Femur (tissue), 1 donor: ENCODE results near the gene SEMA6B.

ENCODE experiments used
- DNase-seq: peaks from one replicate; pipeline ENCODE4 v3.0.0-alpha.2; 2017

The SEMA6B gene

GRCh38 chr19:4524808-4525562 is 34.5 kb downstream of the SEMA6B start:
- peak; percentile 59 for DNase-seq

GRCh38 chr19:4523306-4524110 is 36.0 kb downstream of the SEMA6B start:
- peak; percentile 29 for DNase-seq

GRCh38 chr19:4522291-4523002 is 37.0 kb downstream of the SEMA6B start:
- no peak for DNase-seq

GRCh38 chr19:4521888-4522242 is 37.6 kb downstream of the SEMA6B start:
- DNase-seq: no peak

GRCh38 chr19:4521170-4521887 is 38.2 kb downstream of the SEMA6B start:
- DNase-seq: no peak

- DNase-seq: no peak
Measured at GRCh38 chr19:4519521-4520277, 39.8 kb downstream of the SEMA6B start.

GRCh38 chr19:4519172-4519496 is 40.4 kb downstream of the SEMA6B start:
- no peak for DNase-seq

- peak; percentile 48 for DNase-seq
Measured at GRCh38 chr19:4518345-4519171, 40.9 kb downstream of the SEMA6B start, which contains the start of gene PLIN4. Gene PLIN4 (minus strand): TSS chr19:4518486. CDS start chr19:4518272, 214 bp downstream.

- no peak for DNase-seq
Measured at GRCh38 chr19:4517451-4518057, 41.9 kb downstream of the SEMA6B start.

- no peak for DNase-seq
Measured at GRCh38 chr19:4516939-4517300, 42.6 kb downstream of the SEMA6B start.

- DNase-seq: no peak
Measured at GRCh38 chr19:4516199-4516938, 43.1 kb downstream of the SEMA6B start.

GRCh38 chr19:4515732-4516131 is 43.8 kb downstream of the SEMA6B start:
- no peak for DNase-seq

GRCh38 chr19:4513248-4513647 is 46.2 kb downstream of the SEMA6B start:
- no peak for DNase-seq

- no peak for DNase-seq
Measured at GRCh38 chr19:4512070-4512469, 47.4 kb downstream of the SEMA6B start.

GRCh38 chr19:4511300-4512054 is 48.0 kb downstream of the SEMA6B start:
- no peak for DNase-seq

- no peak for DNase-seq
Measured at GRCh38 chr19:4510435-4511255, 48.8 kb downstream of the SEMA6B start.

- DNase-seq: no peak
Measured at GRCh38 chr19:4508698-4509097, 50.8 kb downstream of the SEMA6B start.

GRCh38 chr19:4507804-4508203 is 51.7 kb downstream of the SEMA6B start:
- DNase-seq: no peak

GRCh38 chr19:4507150-4507452 is 52.4 kb downstream of the SEMA6B start:
- no peak for DNase-seq
